WTC11 (cell line): ENCODE measurements around the gene SYCE3. TPM values are rescaled to one million over a fixed set of nuclear protein-coding genes. Genes with fewer than 3 reads are reported as not detected.
A peak's percentile ranks its signal among the peaks of the same experiment; 100 is the strongest.

Source experiments
- CREM ChIP-seq: sonication (generic); formaldehyde crosslinking; IDR thresholded peaks from 2 replicates; pipeline ENCODE4 v1.8.1; 2022; ENCODE audit warnings: mild to moderate bottlenecking, missing genetic modification reagents, moderate library complexity
- ESRRA ChIP-seq: sonication (generic); formaldehyde crosslinking; IDR thresholded peaks from 2 replicates; pipeline ENCODE4 v1.8.1; 2022; ENCODE audit warnings: mild to moderate bottlenecking, missing genetic modification reagents, borderline replicate concordance
- FOXP1 ChIP-seq: sonication (generic); formaldehyde crosslinking; IDR thresholded peaks from 2 replicates; pipeline ENCODE4 v1.8.0; 2022; ENCODE audit warnings: missing genetic modification reagents, mild to moderate bottlenecking, moderate library complexity, borderline replicate concordance
- KAT7 ChIP-seq: sonication (generic); formaldehyde crosslinking; IDR thresholded peaks from 2 replicates; pipeline ENCODE4 v1.8.1; 2023; ENCODE audit warnings: missing genetic modification reagents, mild to moderate bottlenecking, borderline replicate concordance
- MXD4 ChIP-seq: fragments of 250-450 bp; sonication (Bioruptor Pico); IDR thresholded peaks from 2 replicates; pipeline ENCODE4 v1.8.0; 2021; ENCODE audit warnings: mild to moderate bottlenecking, moderate library complexity, borderline replicate concordance
- NFE2L1 ChIP-seq: sonication (generic); formaldehyde crosslinking; IDR thresholded peaks from 2 replicates; pipeline ENCODE4 v1.8.1; 2023; ENCODE audit warnings: missing genetic modification reagents
- SMAD4 ChIP-seq: sonication (generic); formaldehyde crosslinking; IDR thresholded peaks from 2 replicates; pipeline ENCODE4 v1.8.0; 2022; ENCODE audit warnings: mild to moderate bottlenecking, missing genetic modification reagents
- TCF7 ChIP-seq: sonication (generic); formaldehyde crosslinking; IDR thresholded peaks from 2 replicates; pipeline ENCODE4 v1.8.0; 2022; ENCODE audit warnings: mild to moderate bottlenecking, low read depth, missing genetic modification reagents, moderate library complexity
- TEAD1 ChIP-seq: sonication (generic); formaldehyde crosslinking; IDR thresholded peaks from 2 replicates; pipeline ENCODE4 v1.8.0; 2022; ENCODE audit warnings: mild to moderate bottlenecking, missing genetic modification reagents
- total RNA-seq: library from RNA; stranded (reverse); gene quantifications from 3 replicates; pipeline ENCODE4 v1.2.3, GENCODE V29; 2021
- TF ChIP-seq, protein P1 (sequence below): sonication (generic); formaldehyde crosslinking; conservative IDR thresholded peaks from 2 replicates; pipeline ENCODE4 v1.8.1; 2023; ENCODE audit warnings: mild to moderate bottlenecking, low read depth, missing genetic modification reagents, moderate library complexity
- TF ChIP-seq, protein P2 (sequence below): sonication (generic); formaldehyde crosslinking; IDR thresholded peaks from 2 replicates; pipeline ENCODE4 v1.8.0; 2023; ENCODE audit warnings: missing genetic modification reagents
- TF ChIP-seq, protein P3 (sequence below): sonication (generic); formaldehyde crosslinking; IDR thresholded peaks from 2 replicates; pipeline ENCODE4 v1.8.0; 2022; ENCODE audit warnings: mild to moderate bottlenecking, missing genetic modification reagents
- TF ChIP-seq, protein P4 (sequence below): sonication (generic); formaldehyde crosslinking; IDR thresholded peaks from 2 replicates; pipeline ENCODE4 v1.8.1; 2023; ENCODE audit warnings: mild to moderate bottlenecking, missing genetic modification reagents, moderate library complexity
- TF ChIP-seq, protein P5 (sequence below): fragments of 250-450 bp; sonication (Bioruptor Pico); IDR thresholded peaks from 2 replicates; pipeline ENCODE4 v2.1.2; 2022; ENCODE audit warnings: mild to moderate bottlenecking, moderate library complexity
- TF ChIP-seq, protein P6 (sequence below): fragments of 250-450 bp; sonication (Bioruptor Pico); IDR thresholded peaks from 2 replicates; pipeline ENCODE4 v1.9.0; 2021; ENCODE audit warnings: moderate library complexity, mild to moderate bottlenecking, inconsistent platforms, borderline replicate concordance
- TF ChIP-seq, protein P7 (sequence below): sonication (generic); formaldehyde crosslinking; IDR thresholded peaks from 2 replicates; pipeline ENCODE4 v1.8.0; 2022; ENCODE audit warnings: missing genetic modification reagents
- TF ChIP-seq, protein P8 (sequence below): sonication (generic); formaldehyde crosslinking; IDR thresholded peaks from 2 replicates; pipeline ENCODE4 v1.8.1; 2023; ENCODE audit warnings: mild to moderate bottlenecking, missing genetic modification reagents, borderline replicate concordance
- TF ChIP-seq, protein P9 (sequence below): sonication (generic); formaldehyde crosslinking; IDR thresholded peaks from 2 replicates; pipeline ENCODE4 v1.8.0; 2022; ENCODE audit warnings: mild to moderate bottlenecking, missing genetic modification reagents

SYCE3 gene
- total RNA-seq, 1 experiment from 2014 or later: 0.46 TPM

DNA sequence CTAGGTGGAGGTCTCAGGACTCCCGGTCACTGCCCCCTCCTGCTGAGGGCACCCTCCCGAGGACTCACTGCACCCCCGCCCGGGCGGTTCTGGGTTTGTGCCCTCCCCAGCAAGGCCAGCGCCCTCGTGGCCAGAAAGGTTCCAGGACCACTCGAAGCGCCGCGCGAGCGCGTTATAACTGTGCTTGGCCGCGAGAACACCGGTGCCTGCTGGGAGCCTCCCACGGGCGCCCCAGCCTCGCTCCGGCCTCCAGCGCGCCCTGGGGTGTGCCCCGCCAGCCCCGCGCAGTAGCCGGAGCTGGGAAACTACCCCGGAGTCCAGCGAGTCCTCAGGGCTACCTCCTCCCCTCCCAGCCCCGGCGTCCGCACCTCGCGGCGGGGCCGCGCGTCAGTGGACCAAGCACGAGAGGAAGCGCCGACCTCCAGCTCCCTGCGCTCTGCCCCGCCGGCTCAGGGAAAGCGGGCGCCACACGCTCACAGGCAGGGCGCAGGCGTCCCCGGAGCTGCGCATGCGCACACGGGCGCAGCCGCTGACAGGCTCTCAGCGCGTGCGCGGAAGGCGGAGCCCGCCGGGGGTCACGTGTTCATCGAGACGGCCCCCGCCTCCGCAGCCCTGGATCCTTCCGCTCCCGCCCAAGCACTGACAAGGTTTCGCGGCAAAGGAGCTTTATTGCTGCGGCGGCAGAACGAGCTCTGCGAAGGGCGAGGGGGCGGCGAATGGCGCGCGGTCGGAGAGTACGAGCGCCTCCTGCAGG, 37.4 kb downstream of the SYCE3 start, which contains the start of gene SCO2 (continued):
- TF ChIP-seq, protein P1, sequence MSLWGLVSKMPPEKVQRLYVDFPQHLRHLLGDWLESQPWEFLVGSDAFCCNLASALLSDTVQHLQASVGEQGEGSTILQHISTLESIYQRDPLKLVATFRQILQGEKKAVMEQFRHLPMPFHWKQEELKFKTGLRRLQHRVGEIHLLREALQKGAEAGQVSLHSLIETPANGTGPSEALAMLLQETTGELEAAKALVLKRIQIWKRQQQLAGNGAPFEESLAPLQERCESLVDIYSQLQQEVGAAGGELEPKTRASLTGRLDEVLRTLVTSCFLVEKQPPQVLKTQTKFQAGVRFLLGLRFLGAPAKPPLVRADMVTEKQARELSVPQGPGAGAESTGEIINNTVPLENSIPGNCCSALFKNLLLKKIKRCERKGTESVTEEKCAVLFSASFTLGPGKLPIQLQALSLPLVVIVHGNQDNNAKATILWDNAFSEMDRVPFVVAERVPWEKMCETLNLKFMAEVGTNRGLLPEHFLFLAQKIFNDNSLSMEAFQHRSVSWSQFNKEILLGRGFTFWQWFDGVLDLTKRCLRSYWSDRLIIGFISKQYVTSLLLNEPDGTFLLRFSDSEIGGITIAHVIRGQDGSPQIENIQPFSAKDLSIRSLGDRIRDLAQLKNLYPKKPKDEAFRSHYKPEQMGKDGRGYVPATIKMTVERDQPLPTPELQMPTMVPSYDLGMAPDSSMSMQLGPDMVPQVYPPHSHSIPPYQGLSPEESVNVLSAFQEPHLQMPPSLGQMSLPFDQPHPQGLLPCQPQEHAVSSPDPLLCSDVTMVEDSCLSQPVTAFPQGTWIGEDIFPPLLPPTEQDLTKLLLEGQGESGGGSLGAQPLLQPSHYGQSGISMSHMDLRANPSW (CRISPR knock-in tag): peak; percentile 74; the same call in 1 of the 2 replicates
- TF ChIP-seq ESRRA (CRISPR knock-in tag) (peak; percentile 31; the same call in 1 of the 2 replicates), KAT7 (no peak), MXD4 (no peak), CREM (CRISPR knock-in tag) (peak; percentile 46; the same call in 1 of the 2 replicates), FOXP1 (CRISPR knock-in tag) (peak; percentile 60; the same call in 1 of the 2 replicates), NFE2L1 (CRISPR knock-in tag) (peak; percentile 85; the same call in 1 of the 2 replicates), SMAD4 (CRISPR knock-in tag) (no peak; the same call in 1 of the 2 replicates), TEAD1 (peak; percentile 68; the same call in 1 of the 2 replicates), TCF7 (CRISPR knock-in tag) (no peak)
- TF ChIP-seq, protein P2, sequence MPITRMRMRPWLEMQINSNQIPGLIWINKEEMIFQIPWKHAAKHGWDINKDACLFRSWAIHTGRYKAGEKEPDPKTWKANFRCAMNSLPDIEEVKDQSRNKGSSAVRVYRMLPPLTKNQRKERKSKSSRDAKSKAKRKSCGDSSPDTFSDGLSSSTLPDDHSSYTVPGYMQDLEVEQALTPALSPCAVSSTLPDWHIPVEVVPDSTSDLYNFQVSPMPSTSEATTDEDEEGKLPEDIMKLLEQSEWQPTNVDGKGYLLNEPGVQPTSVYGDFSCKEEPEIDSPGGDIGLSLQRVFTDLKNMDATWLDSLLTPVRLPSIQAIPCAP (CRISPR knock-in tag): peak; percentile 48; the same call in 1 of the 2 replicates
- TF ChIP-seq, protein P3, sequence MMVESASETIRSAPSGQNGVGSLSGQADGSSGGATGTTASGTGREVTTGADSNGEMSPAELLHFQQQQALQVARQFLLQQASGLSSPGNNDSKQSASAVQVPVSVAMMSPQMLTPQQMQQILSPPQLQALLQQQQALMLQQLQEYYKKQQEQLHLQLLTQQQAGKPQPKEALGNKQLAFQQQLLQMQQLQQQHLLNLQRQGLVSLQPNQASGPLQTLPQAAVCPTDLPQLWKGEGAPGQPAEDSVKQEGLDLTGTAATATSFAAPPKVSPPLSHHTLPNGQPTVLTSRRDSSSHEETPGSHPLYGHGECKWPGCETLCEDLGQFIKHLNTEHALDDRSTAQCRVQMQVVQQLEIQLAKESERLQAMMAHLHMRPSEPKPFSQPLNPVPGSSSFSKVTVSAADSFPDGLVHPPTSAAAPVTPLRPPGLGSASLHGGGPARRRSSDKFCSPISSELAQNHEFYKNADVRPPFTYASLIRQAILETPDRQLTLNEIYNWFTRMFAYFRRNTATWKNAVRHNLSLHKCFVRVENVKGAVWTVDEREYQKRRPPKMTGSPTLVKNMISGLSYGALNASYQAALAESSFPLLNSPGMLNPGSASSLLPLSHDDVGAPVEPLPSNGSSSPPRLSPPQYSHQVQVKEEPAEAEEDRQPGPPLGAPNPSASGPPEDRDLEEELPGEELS (CRISPR knock-in tag): no peak; the same call in 1 of the 2 replicates
- TF ChIP-seq, protein P4, sequence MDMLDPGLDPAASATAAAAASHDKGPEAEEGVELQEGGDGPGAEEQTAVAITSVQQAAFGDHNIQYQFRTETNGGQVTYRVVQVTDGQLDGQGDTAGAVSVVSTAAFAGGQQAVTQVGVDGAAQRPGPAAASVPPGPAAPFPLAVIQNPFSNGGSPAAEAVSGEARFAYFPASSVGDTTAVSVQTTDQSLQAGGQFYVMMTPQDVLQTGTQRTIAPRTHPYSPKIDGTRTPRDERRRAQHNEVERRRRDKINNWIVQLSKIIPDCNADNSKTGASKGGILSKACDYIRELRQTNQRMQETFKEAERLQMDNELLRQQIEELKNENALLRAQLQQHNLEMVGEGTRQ (CRISPR knock-in tag): peak; percentile 98
- TF ChIP-seq, protein P5, sequence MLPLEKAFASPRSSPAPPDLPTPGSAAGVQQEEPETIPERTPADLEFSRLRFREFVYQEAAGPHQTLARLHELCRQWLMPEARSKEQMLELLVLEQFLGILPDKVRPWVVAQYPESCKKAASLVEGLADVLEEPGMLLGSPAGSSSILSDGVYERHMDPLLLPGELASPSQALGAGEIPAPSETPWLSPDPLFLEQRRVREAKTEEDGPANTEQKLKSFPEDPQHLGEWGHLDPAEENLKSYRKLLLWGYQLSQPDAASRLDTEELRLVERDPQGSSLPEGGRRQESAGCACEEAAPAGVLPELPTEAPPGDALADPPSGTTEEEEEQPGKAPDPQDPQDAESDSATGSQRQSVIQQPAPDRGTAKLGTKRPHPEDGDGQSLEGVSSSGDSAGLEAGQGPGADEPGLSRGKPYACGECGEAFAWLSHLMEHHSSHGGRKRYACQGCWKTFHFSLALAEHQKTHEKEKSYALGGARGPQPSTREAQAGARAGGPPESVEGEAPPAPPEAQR: no peak
- TF ChIP-seq, protein P6, sequence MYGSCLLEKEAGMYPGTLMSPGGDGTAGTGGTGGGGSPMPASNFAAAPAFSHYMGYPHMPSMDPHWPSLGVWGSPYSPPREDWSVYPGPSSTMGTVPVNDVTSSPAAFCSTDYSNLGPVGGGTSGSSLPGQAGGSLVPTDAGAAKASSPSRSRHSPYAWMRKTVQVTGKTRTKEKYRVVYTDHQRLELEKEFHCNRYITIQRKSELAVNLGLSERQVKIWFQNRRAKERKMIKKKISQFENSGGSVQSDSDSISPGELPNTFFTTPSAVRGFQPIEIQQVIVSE: no peak
- TF ChIP-seq, protein P7, sequence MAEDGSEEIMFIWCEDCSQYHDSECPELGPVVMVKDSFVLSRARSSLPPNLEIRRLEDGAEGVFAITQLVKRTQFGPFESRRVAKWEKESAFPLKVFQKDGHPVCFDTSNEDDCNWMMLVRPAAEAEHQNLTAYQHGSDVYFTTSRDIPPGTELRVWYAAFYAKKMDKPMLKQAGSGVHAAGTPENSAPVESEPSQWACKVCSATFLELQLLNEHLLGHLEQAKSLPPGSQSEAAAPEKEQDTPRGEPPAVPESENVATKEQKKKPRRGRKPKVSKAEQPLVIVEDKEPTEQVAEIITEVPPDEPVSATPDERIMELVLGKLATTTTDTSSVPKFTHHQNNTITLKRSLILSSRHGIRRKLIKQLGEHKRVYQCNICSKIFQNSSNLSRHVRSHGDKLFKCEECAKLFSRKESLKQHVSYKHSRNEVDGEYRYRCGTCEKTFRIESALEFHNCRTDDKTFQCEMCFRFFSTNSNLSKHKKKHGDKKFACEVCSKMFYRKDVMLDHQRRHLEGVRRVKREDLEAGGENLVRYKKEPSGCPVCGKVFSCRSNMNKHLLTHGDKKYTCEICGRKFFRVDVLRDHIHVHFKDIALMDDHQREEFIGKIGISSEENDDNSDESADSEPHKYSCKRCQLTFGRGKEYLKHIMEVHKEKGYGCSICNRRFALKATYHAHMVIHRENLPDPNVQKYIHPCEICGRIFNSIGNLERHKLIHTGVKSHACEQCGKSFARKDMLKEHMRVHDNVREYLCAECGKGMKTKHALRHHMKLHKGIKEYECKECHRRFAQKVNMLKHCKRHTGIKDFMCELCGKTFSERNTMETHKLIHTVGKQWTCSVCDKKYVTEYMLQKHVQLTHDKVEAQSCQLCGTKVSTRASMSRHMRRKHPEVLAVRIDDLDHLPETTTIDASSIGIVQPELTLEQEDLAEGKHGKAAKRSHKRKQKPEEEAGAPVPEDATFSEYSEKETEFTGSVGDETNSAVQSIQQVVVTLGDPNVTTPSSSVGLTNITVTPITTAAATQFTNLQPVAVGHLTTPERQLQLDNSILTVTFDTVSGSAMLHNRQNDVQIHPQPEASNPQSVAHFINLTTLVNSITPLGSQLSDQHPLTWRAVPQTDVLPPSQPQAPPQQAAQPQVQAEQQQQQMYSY (CRISPR knock-in tag): peak; percentile 36
- TF ChIP-seq, protein P8, sequence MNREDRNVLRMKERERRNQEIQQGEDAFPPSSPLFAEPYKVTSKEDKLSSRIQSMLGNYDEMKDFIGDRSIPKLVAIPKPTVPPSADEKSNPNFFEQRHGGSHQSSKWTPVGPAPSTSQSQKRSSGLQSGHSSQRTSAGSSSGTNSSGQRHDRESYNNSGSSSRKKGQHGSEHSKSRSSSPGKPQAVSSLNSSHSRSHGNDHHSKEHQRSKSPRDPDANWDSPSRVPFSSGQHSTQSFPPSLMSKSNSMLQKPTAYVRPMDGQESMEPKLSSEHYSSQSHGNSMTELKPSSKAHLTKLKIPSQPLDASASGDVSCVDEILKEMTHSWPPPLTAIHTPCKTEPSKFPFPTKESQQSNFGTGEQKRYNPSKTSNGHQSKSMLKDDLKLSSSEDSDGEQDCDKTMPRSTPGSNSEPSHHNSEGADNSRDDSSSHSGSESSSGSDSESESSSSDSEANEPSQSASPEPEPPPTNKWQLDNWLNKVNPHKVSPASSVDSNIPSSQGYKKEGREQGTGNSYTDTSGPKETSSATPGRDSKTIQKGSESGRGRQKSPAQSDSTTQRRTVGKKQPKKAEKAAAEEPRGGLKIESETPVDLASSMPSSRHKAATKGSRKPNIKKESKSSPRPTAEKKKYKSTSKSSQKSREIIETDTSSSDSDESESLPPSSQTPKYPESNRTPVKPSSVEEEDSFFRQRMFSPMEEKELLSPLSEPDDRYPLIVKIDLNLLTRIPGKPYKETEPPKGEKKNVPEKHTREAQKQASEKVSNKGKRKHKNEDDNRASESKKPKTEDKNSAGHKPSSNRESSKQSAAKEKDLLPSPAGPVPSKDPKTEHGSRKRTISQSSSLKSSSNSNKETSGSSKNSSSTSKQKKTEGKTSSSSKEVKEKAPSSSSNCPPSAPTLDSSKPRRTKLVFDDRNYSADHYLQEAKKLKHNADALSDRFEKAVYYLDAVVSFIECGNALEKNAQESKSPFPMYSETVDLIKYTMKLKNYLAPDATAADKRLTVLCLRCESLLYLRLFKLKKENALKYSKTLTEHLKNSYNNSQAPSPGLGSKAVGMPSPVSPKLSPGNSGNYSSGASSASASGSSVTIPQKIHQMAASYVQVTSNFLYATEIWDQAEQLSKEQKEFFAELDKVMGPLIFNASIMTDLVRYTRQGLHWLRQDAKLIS (CRISPR knock-in tag): no peak
- TF ChIP-seq, protein P9, sequence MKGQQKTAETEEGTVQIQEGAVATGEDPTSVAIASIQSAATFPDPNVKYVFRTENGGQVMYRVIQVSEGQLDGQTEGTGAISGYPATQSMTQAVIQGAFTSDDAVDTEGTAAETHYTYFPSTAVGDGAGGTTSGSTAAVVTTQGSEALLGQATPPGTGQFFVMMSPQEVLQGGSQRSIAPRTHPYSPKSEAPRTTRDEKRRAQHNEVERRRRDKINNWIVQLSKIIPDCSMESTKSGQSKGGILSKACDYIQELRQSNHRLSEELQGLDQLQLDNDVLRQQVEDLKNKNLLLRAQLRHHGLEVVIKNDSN (CRISPR knock-in tag): peak; percentile 98
